HCT116 (cell line): ENCODE measurements around the gene PSEN2.

Source experiments
- CEBPB ChIP-seq: IDR thresholded peaks from 2 replicates; pipeline ENCODE4 v1.6.1; 2012; ENCODE audit warnings: low read depth
- CTCF ChIP-seq, 3 experiments: fragments of 200-600 bp in 1 of 3; sonication (generic) in 1 of 3; IDR thresholded peaks in 2 of 3; conservative IDR thresholded peaks in 1 of 3; 2 replicates each; pipeline ENCODE4 v1.5.1; 2012 to 2017; ENCODE audit warnings: low read depth in 2 of 3, low read length in 2 of 3, antibody characterized with exemption in 1 of 3, borderline replicate concordance in 1 of 3, control low read depth in 1 of 3, mild to moderate bottlenecking in 1 of 3, mixed read lengths in 1 of 3, mixed run types in 1 of 3, moderate library complexity in 1 of 3; ENCODE audit not compliant: insufficient read depth in 1 of 3
- POLR2A ChIP-seq: IDR thresholded peaks from 2 replicates; pipeline ENCODE4 v1.7.0; 2011; ENCODE audit warnings: borderline replicate concordance; ENCODE audit not compliant: insufficient read depth, insufficient read length; ENCODE audit errors: extremely low read depth
- POLR2AphosphoS5 ChIP-seq: IDR thresholded peaks from 2 replicates; pipeline ENCODE4 v1.6.1; 2011; ENCODE audit warnings: mild to moderate bottlenecking, low read depth, low read length, moderate library complexity
- REST ChIP-seq: IDR thresholded peaks from 2 replicates; pipeline ENCODE4 v1.6.1; 2012; ENCODE audit warnings: low read depth

DNA sequence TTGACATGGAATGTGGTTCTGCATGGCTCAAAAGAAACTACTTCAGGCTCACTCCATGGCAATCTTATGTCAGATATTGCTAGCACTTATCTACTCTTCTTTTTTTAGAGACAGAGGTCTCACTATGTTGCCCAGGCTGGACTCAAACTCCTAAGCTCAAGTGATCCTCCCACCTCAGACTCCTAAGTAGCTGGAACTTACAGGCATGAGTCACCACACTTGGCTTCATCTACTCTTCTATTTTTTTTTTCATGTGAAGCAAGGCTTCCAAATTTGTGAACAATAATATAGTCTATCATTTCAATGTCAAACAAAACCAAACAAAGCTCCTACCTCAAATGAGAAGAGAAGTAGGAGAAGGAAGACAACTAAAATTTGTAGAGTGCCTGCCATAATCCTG lies 7.5 kb upstream of the PSEN2 start:
- TF ChIP-seq CTCF (IDR thresholded peaks at IDR 0.05 in 2 of 3, conservative IDR thresholded peaks at IDR 0.05 in 1 of 3; ENCODE audit: borderline replicate concordance in 1 of 3, insufficient read depth in 1 of 3, low read depth in 2 of 3, low read length in 2 of 3) (no peak), REST (no peak), POLR2AphosphoS5 (no peak), POLR2A (no peak), CEBPB (no peak)
